Smooth muscle cell (in vitro differentiated cells): ENCODE measurements around the gene DPH1. TPM values are rescaled to one million over a fixed set of nuclear protein-coding genes. Genes with fewer than 3 reads are reported as not detected.

Experiments used
- DNase-seq: peaks from one replicate; lab custom pipeline; 2025; ENCODE audit not compliant: unreplicated experiment; lab: John Stamatoyannopoulos, UW
- H2AFZ ChIP-seq: fragments of 200-600 bp; sonication (generic); 2 replicates; pipeline ENCODE4 v1.6.0; 2016; ENCODE audit warnings: antibody characterized with exemption, low read depth, mild to moderate bottlenecking
- H3F3A ChIP-seq: fragments of 200-600 bp; sonication (generic); 2 replicates; pipeline ENCODE4 v1.6.0; 2017; ENCODE audit warnings: antibody characterized with exemption, low read depth
- H3K27ac ChIP-seq: fragments of 200-600 bp; sonication (generic); 2 replicates; pipeline ENCODE4 v1.5.1; 2016; ENCODE audit warnings: low read depth, mild to moderate bottlenecking
- H3K27me3 ChIP-seq: fragments of 200-600 bp; sonication (generic); 2 replicates; pipeline ENCODE4 v1.6.1; 2016; ENCODE audit warnings: low read depth, mild to moderate bottlenecking
- H3K36me3 ChIP-seq: fragments of 200-600 bp; sonication (generic); 2 replicates; pipeline ENCODE4 v1.5.1; 2016; ENCODE audit warnings: low read depth
- H3K4me1 ChIP-seq: fragments of 200-600 bp; sonication (generic); 2 replicates; pipeline ENCODE4 v1.5.1; 2016; ENCODE audit warnings: low read depth
- H3K4me2 ChIP-seq: fragments of 200-600 bp; sonication (generic); 2 replicates; pipeline ENCODE4 v1.6.0; 2016; ENCODE audit warnings: mild to moderate bottlenecking
- H3K4me3 ChIP-seq: fragments of 200-600 bp; sonication (generic); 2 replicates; pipeline ENCODE4 v1.5.1; 2016; ENCODE audit warnings: mild to moderate bottlenecking
- H3K79me2 ChIP-seq: fragments of 200-600 bp; sonication (generic); 2 replicates; pipeline ENCODE4 v1.6.0; 2016; ENCODE audit warnings: low read depth, mild to moderate bottlenecking
- H3K9ac ChIP-seq: fragments of 200-600 bp; sonication (generic); 2 replicates; pipeline ENCODE4 v1.6.0; 2016; ENCODE audit warnings: low read depth
- H3K9me3 ChIP-seq: fragments of 200-600 bp; sonication (generic); replicated peaks from 2 replicates; pipeline ENCODE4 v1.5.1; 2016; ENCODE audit warnings: low read depth
- H4K20me1 ChIP-seq: fragments of 200-600 bp; sonication (generic); 2 replicates; pipeline ENCODE4 v1.6.0; 2016; ENCODE audit warnings: low read depth
- WGBS: methylation state at CpG from one replicate; pipeline ENCODE4 v1.1.7; 2016; ENCODE audit warnings: low lambda C conversion rate; 5-methylcytosine and 5-hydroxymethylcytosine counted together
- polyA plus RNA-seq: library from polyadenylated mRNA; unstranded; fragments of >200 nt; fragmentation: Nextera tagmentation; extraction: Ambion mirVana; gene quantifications from 2 replicates; pipeline ENCODE4 v1.2.1, GENCODE V29; 2016
- total RNA-seq: library from RNA; depleted of rRNA; stranded (reverse); fragments of >200 nt; gene quantifications from 2 replicates; pipeline ENCODE4 v1.2.3, GENCODE V29; 2014
- TF ChIP-seq, protein P1 (sequence below): fragments of 200-600 bp; sonication (generic); IDR thresholded peaks from 2 replicates; pipeline ENCODE4 v1.5.1; 2017; ENCODE audit warnings: borderline replicate concordance, mild to moderate bottlenecking, antibody characterized with exemption; ENCODE audit not compliant: insufficient read depth, poor library complexity, severe bottlenecking

Gene DPH1
- total and polyA plus RNA-seq, 2 experiments from 2014 or later: 15.9 to 33.6 TPM

DNA sequence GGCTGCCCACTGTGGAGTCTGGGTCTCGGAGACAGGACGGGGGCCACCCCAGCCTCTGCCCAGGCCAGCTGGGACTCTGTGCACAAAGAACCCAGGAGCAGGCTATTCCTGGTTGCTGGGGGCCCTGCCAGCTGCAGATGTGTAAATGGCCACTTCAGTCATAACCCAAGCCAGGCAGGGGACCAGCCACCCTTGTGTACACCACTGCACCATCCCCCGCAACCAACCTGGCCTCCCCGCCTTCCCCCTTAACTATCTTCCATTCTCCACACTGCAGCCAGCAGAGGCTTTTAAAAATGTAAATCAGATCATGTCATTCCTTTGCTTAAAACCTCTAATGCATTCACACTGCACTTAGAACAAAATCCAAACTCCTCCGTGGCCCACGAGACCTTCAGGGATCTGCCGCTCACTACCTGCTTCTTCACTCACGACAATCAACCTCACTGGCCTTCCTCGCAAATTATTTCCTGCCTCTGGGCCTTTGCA is 33.1 kb upstream of the DPH1 start:
- peak overlapping the region; percentile 1 for H3K4me2 ChIP-seq
- no peaks in the 10 kb centered on the region for H3K27me3 ChIP-seq
- peak overlapping the region; percentile 48 for H2AFZ ChIP-seq
- peaks cover 33% of the 10 kb centered on the region for H3K4me1 ChIP-seq
- H3K9ac ChIP-seq: no peak overlapping the region
- no peak overlapping the region for H3K27ac ChIP-seq
- H3K4me3 ChIP-seq: no peak overlapping the region
- H3K9me3 ChIP-seq: no peaks in the 10 kb centered on the region
- H3F3A ChIP-seq: peaks cover 6% of the 10 kb centered on the region
- TF ChIP-seq, protein P1, sequence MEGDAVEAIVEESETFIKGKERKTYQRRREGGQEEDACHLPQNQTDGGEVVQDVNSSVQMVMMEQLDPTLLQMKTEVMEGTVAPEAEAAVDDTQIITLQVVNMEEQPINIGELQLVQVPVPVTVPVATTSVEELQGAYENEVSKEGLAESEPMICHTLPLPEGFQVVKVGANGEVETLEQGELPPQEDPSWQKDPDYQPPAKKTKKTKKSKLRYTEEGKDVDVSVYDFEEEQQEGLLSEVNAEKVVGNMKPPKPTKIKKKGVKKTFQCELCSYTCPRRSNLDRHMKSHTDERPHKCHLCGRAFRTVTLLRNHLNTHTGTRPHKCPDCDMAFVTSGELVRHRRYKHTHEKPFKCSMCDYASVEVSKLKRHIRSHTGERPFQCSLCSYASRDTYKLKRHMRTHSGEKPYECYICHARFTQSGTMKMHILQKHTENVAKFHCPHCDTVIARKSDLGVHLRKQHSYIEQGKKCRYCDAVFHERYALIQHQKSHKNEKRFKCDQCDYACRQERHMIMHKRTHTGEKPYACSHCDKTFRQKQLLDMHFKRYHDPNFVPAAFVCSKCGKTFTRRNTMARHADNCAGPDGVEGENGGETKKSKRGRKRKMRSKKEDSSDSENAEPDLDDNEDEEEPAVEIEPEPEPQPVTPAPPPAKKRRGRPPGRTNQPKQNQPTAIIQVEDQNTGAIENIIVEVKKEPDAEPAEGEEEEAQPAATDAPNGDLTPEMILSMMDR: no peak
- 53% methylated on average over 9 of the region's 9 CpGs for WGBS
- no peaks in the 10 kb centered on the region for H3K79me2 ChIP-seq
- DNase-seq: no peak
- no peaks in the 10 kb centered on the region for H4K20me1 ChIP-seq
- H3K36me3 ChIP-seq: no peaks in the 10 kb centered on the region

DNA sequence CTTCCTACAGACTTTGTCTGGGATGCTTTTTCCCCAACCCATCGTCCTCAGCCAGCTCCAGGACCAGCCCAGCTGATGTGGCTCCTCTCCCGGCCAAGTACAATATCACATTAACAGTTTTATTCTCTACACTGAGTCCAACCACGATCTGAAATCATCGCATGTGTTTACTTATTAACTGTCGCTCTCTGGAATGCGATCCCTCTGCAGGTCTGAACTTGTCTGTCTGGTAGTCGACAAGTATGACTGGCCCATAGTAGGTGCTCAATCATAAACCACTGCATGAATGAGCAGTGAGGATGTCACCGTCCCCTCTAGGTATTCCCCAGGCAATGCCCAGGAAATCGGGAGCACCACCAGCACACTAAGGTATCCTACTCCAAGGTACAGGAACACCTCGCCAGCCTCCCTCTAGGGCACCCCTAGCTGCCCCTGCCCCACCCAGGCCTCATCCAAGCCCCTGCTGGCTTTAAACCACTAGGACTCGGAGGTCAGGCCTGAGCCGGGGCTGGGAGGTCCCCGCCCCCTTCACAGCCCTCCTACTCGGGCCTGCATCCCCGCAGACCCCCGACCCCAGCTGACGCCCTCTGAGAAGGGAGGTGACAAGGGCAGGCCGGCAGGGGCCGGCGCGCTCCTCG is 32.5 kb upstream of the DPH1 start:
- H3K9ac ChIP-seq: no peak overlapping the region
- H3K27ac ChIP-seq: no peak overlapping the region
- H3K4me3 ChIP-seq: peak overlapping the region; percentile 46
- H3F3A ChIP-seq: peaks cover 6% of the 10 kb centered on the region
- peak overlapping the region; percentile 48 for H2AFZ ChIP-seq
- H4K20me1 ChIP-seq: no peaks in the 10 kb centered on the region
- no peaks in the 10 kb centered on the region for H3K36me3 ChIP-seq
- DNase-seq: no peak
- peak overlapping the region; percentile 86 for H3K4me2 ChIP-seq
- TF ChIP-seq, protein P1: no peak
- peaks cover 33% of the 10 kb centered on the region for H3K4me1 ChIP-seq
- no peaks in the 10 kb centered on the region for H3K27me3 ChIP-seq
- H3K9me3 ChIP-seq: no peaks in the 10 kb centered on the region
- WGBS: 42% methylated on average over 22 of the region's 22 CpGs
- H3K79me2 ChIP-seq: no peaks in the 10 kb centered on the region

DNA sequence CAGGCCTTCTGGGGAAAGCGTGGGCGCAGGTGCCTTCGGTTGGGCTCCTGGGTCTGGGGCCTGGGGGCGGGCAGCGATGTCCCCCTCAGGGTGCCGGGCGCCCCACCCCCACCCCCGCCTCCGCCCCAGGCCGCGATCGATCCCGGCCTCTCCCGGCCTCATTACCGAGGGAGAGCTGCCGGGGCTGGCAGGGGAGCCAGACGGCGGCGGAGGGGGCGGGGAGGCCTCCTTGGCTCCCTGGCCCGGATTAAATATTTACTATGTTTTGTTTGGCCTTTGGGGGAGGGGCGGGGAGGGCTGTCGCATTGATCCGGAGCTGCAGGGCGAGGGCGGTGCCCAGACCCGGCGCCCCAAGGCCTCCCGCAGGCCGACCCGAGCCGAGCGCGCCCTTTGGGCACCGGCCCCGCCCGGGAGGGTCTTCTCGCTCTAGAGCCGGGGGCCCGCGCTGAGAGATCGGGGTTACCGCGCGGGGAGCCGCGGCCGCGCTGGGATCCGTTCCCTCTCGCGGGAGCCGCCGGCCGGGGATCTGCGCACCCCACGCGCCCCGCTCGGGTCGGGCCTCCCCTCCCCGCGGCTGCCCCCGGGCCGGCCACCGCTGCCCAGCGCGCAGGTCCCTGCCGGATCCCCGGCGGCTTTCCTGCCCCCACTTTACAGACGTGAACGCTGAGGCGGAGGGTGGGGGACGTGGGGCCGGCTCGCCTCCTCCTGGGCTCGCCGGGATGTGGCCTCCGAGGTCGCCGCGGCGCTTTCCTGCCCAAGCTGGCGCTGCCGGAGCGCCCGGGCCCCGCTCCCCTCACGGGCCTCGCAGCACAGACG is 31.8 kb upstream of the DPH1 start:
- TF ChIP-seq, protein P1: no peak
- Histone ChIP-seq H3K79me2 (no peaks in the 10 kb centered on the region), H3K36me3 (no peaks in the 10 kb centered on the region), H2AFZ (peak overlapping the region; percentile 72), H4K20me1 (no peaks in the 10 kb centered on the region), H3F3A (peaks cover 6% of the 10 kb centered on the region), H3K9me3 (no peaks in the 10 kb centered on the region), H3K4me2 (peak overlapping the region; percentile 86), H3K27ac (no peak overlapping the region), H3K4me3 (peak overlapping the region; percentile 46), H3K27me3 (no peaks in the 10 kb centered on the region), H3K9ac (no peak overlapping the region), H3K4me1 (peaks cover 33% of the 10 kb centered on the region)
- DNase-seq: no peak
- WGBS: 7% methylated on average over 31 of the region's 92 CpGs
